Measurements from ENCODE around the gene ZNF443. TPM values are rescaled to one million over a fixed set of nuclear protein-coding genes. Genes with fewer than 3 reads are reported as not detected.
"Not testable (repeated sequence)": the region's sequence is repeated elsewhere in the genome, so short reads cannot be mapped to it uniquely, and the experiment has no call there.

Gene ZNF443
- total RNA-seq, 1 donor from 2014 or later = 7.3 TPM

- DNase-seq (ENCODE audit: low spot score in 2 of 2, unreplicated experiment in 2 of 2) = no peak
- Mint-ChIP-seq H3K36me3 (peaks cover 79% of the 10 kb centered on the region), H3K4me1 (no peaks in the 10 kb centered on the region), H3K4me3 (no peak overlapping the region), H3K27ac (no peak overlapping the region), H3K9me3 (peaks cover 47% of the 10 kb centered on the region), H3K27me3 (ENCODE audit: low read depth) (no peaks in the 10 kb centered on the region)
- TF ChIP-seq, protein P1, sequence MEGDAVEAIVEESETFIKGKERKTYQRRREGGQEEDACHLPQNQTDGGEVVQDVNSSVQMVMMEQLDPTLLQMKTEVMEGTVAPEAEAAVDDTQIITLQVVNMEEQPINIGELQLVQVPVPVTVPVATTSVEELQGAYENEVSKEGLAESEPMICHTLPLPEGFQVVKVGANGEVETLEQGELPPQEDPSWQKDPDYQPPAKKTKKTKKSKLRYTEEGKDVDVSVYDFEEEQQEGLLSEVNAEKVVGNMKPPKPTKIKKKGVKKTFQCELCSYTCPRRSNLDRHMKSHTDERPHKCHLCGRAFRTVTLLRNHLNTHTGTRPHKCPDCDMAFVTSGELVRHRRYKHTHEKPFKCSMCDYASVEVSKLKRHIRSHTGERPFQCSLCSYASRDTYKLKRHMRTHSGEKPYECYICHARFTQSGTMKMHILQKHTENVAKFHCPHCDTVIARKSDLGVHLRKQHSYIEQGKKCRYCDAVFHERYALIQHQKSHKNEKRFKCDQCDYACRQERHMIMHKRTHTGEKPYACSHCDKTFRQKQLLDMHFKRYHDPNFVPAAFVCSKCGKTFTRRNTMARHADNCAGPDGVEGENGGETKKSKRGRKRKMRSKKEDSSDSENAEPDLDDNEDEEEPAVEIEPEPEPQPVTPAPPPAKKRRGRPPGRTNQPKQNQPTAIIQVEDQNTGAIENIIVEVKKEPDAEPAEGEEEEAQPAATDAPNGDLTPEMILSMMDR (IDR thresholded peaks at IDR 0.05; ENCODE audit: unreplicated experiment) = no peak
Measured at GRCh38 chr19:12425236-12425887, 15.5 kb downstream of the ZNF443 start.

- not testable (repeated sequence) for H3K27me3 Mint-ChIP-seq (ENCODE audit: low read depth); H3K4me1 Mint-ChIP-seq; H3K27ac Mint-ChIP-seq; H3K4me3 Mint-ChIP-seq; DNase-seq (ENCODE audit: low spot score in 2 of 2, unreplicated experiment in 2 of 2)
- H3K9me3 Mint-ChIP-seq = peaks cover 60% of the 10 kb centered on the region
- peaks cover 74% of the 10 kb centered on the region for H3K36me3 Mint-ChIP-seq
Measured at GRCh38 chr19:12417273-12417672, 23.5 kb downstream of the ZNF443 start.

- H3K27me3 Mint-ChIP-seq (ENCODE audit: low read depth) = no peaks in the 10 kb centered on the region
- H3K36me3 Mint-ChIP-seq = peaks cover 44% of the 10 kb centered on the region
- no peaks in the 10 kb centered on the region for H3K4me1 Mint-ChIP-seq
- H3K4me3 Mint-ChIP-seq = no peak overlapping the region
- H3K9me3 Mint-ChIP-seq = peaks cover 45% of the 10 kb centered on the region
- no peak overlapping the region for H3K27ac Mint-ChIP-seq
- TF ChIP-seq, protein P1 (IDR thresholded peaks at IDR 0.05; ENCODE audit: unreplicated experiment) = no peak
- DNase-seq (ENCODE audit: low spot score in 2 of 2, unreplicated experiment in 2 of 2) = no peak
Measured at GRCh38 chr19:12411893-12412292, 28.9 kb downstream of the ZNF443 start.

DNA sequence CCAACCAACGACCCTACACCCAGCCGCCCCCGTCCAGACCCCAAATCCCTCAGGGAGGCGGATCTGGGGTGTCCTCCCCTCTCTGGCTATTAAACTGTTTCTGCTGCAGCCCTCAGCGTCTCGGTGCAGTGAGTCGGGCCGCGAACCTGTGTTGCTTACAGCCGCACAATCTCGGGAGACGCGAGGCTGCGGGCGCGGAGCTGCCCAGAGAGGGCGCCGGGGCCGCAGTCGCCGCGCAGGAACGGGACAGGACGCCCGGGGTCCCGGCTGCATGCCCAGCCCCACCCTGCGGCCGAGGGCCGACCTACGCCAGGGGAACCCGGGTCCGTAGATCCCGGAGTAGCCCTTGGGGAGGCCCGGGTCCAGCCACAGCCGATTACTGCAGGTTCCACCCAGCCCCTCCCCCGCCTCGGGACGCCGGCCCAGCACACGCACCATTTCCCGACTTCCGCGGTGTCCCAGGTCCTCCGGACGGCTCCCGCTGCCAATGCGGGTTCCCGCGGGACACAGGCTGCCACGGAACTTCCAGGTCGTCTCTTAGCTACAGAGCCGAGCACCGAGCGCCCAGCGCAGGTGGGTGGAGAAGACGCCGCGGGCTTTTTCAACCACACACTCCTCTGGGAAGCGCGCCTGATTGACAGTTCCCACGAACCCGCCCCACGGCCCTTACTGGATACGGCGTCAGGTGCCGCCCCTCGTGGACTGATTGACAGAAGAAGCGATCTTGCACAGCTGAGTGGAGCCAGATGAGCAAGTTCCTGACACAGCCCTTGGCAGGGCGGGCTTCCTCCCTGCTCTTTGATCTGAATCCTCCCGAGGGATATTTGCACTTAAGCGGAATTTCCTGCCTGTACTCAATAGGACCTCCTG, 40.0 kb downstream of the ZNF443 start, which contains the start of gene ZNF799:
Gene ZNF799 (minus strand): TSS at position 639 of the 870 bp plus-strand sequence. CDS start 201 bp downstream, at position 438.
- Mint-ChIP-seq H3K36me3 (peaks cover 5% of the 10 kb centered on the region), H3K27me3 (ENCODE audit: low read depth) (no peaks in the 10 kb centered on the region), H3K4me1 (peaks cover 6% of the 10 kb centered on the region), H3K27ac (peak within 1 kb of the TSS; percentile 90), H3K4me3 (peak within 1 kb of the TSS; percentile 89), H3K9me3 (peaks cover 27% of the 10 kb centered on the region)
- TF ChIP-seq, protein P1 (IDR thresholded peaks at IDR 0.05; ENCODE audit: unreplicated experiment) = no peak
- DNase-seq (ENCODE audit: low spot score in 2 of 2, unreplicated experiment in 2 of 2) = peak; percentile 86 to 90

GRCh38 chr19:12399901-12400632, 40.8 kb downstream of the ZNF443 start:
- H3K36me3 Mint-ChIP-seq; H3K27me3 Mint-ChIP-seq (ENCODE audit: low read depth); H3K4me1 Mint-ChIP-seq: not testable (repeated sequence)
- Mint-ChIP-seq H3K27ac (peak overlapping the region; percentile 90), H3K9me3 (peaks cover 25% of the 10 kb centered on the region), H3K4me3 (peak overlapping the region; percentile 89)
- peak in 1 of 2 experiments; percentile 39 for DNase-seq (ENCODE audit: low spot score in 2 of 2, unreplicated experiment in 2 of 2)

DNA sequence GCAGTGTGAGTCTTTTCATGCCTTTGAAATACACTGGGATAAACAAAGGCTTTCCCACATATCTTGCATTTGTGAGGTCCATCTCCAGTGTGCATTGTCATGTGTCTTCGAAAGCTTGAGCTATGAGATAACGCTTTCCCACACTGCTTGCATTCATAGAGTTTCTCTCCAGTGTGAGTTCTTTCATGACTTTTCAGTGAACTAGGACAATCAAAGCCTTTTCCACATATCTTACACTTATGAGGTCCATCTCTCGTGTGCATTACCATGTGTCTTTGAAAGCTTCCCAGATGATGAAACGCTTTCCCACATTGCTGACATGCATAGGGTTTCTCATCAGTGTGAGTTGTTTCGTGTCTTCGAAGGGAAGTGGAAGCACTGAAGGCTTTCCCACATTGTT, 49.7 kb downstream of the ZNF443 start:
- not testable (repeated sequence) for H3K27ac Mint-ChIP-seq; DNase-seq (ENCODE audit: low spot score in 2 of 2, unreplicated experiment in 2 of 2); H3K4me3 Mint-ChIP-seq; H3K4me1 Mint-ChIP-seq; H3K27me3 Mint-ChIP-seq (ENCODE audit: low read depth)
- H3K36me3 Mint-ChIP-seq = peaks cover 67% of the 10 kb centered on the region
- H3K9me3 Mint-ChIP-seq = peaks cover 63% of the 10 kb centered on the region

DNA sequence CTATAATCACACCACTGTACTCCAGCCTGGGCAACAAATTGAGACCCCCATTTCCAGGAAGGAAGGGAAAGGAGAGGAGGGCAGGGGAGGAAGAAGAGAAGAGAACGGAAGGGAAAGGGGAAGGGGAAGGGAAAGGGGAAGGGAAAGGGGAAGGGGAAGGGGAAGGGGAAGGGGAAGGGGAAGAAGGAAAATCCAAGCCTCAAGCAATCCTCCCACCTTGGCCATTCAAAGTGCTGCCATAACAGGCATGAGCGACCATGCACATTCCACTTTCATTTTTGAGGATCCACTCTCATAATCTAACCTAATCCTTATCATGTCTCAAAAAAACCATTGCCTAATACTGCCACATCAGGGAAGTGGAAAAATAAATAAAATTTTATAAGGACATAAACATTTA, 54.5 kb downstream of the ZNF443 start:
- peaks cover 52% of the 10 kb centered on the region for H3K36me3 Mint-ChIP-seq
- H3K4me1 Mint-ChIP-seq; H3K4me3 Mint-ChIP-seq; H3K27ac Mint-ChIP-seq; H3K27me3 Mint-ChIP-seq (ENCODE audit: low read depth); DNase-seq (ENCODE audit: low spot score in 2 of 2, unreplicated experiment in 2 of 2): not testable (repeated sequence)
- peaks cover 49% of the 10 kb centered on the region for H3K9me3 Mint-ChIP-seq
